Stimulated activated CD8-positive, alpha-beta memory T cell treated with anti-CD3 and anti-CD28 coated beads, Interleukin-12 subunit alpha, Interleukin-12 subunit beta, amount 100 ng/mL, for 4 hours (primary cell): ENCODE data around the gene ELMOD3.
"Not testable (repeated sequence)": the region's sequence is repeated elsewhere in the genome, so short reads cannot be mapped to it uniquely, and the experiment has no call there.

Experiments
- DNase-seq: peaks from one replicate; pipeline ENCODE4 v3.0.0-alpha.2; 2020; ENCODE audit warnings: low read depth

The ELMOD3 gene

DNA sequence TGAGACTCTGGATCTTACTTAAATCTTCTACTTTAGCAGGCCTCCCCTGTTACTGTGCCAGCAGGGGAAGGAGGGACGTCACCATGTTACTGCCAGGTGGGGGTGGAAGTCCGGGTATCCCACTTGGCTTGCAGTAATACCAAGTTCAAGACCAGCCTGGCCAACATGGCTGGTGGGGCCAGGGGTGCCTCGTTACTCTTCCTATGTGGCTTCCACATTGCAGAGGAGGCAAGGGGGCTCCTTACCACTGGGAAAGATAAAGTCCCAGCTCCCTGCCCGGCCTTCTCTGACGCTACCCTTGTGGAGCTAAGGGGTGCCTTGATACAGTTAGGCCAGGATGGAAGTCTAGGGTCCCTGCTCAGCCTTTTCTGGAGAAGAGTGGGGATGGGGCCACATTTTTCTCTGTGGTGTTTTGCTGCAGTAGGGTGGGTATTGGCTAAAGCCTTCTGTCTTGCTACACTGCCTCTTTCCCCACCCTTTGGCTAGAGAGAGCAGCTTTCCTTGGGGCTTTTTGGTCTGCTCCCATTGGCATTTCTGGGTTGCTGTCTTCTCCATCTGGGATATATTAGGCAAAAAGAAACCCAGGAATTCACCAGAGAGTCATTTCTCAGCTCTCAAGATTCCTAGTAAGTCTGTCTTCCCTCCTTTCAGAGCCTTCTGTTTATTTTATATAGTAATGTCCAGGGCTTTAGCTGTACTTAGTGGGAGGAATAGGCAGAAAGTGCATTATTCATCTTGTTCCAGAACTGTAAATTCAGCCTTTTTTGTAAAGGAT lies 21.9 kb downstream of the ELMOD3 start:
- no peak for DNase-seq

DNA sequence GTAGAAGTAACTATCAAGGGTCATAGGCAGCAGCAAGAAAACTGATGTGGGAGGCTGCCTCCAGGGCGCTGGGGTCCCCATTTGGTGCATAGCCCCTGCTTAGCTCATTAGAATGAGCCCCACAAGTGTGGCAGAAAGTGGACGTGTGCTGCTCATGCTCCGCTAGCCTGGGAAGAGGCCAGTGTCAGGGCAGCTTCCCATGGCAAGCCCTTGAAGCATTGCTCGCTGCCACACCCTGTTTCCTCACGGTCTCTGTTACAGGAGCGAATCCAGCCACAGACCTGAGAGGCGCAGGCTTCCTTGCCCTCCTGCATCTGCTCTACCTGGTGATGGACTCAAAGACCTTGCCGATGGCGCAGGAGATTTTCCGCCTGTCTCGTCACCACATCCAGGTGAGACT lies 22.5 kb downstream of the ELMOD3 start:
- DNase-seq = no peak

DNA sequence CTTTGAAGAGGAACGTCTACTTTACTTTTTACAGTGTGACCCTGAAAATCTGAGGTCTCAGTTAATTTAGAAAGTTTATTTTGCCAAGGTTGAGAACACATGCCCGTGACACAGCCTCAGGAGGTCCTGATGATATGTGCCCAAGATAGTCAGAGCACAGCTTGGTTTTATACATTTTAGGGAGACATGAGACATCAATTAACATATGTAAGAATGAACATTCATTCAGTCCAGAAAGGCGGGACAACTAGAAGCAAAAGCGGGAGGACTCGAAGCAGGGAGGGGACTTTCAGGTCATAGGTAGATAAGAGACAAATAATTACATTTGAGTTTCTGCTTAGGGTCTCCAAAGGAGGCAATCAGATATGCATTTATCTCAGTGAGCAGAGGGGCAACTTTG lies 23.7 kb downstream of the ELMOD3 start:
- no peak for DNase-seq

DNA sequence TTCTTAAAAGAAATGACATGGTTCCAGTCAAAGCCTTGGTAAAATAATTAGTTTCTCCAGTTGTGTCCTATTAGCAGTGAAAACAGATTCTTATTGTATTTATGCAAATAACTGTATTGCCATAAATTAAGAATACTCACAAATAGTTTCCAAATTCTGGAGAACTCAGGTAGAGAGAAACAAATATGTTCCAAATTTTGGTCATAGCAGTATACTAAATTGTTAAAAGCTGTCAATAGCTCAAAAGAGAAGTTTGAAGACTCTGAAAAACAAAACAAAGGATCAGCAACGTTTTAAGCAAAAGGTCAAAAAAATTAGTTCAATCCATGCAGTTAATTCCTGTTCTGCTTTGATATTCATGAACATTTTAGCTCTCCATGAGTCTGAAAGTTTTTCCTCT lies 25.5 kb downstream of the ELMOD3 start:
- DNase-seq = no peak

DNA sequence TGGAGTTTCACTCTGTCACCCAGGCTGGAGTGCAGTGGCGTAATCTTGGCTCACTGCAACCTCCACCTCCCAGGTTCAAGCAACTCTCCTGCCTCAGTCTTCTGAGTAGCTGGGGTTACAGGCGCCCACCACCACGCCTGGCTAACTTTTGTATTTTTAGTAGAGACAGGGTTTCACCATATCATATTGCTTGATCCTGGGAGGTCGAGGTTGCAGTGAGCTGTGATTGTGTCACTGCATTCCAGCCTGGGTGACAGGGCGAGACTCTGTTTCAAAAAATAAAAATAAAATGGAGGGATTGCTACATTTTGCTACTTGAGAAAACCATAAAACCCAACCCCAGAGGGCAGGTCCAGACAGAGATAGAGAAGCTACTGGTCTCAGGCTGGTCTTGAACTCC lies 28.6 kb downstream of the ELMOD3 start:
- not testable (repeated sequence) for DNase-seq

DNA sequence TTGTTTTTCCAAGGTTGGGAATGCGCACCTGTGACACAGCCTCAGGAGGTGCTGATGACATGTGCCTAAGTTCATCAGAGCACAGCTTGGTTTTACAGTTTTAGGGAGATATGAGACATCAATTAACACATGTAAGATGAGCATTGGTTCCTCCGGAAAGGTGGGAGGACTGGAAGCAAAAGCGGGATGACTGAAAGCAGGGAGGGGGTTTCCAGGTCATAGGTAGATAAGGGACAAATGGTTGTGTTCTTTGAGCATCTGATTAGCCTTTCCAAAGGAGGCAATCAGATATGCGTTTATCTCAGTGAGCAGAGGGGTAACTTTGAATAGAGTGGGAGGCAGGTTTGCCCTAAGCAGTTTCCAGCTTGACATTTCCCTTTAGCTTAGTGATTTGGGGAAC lies 29.3 kb downstream of the ELMOD3 start:
- no peak for DNase-seq

DNA sequence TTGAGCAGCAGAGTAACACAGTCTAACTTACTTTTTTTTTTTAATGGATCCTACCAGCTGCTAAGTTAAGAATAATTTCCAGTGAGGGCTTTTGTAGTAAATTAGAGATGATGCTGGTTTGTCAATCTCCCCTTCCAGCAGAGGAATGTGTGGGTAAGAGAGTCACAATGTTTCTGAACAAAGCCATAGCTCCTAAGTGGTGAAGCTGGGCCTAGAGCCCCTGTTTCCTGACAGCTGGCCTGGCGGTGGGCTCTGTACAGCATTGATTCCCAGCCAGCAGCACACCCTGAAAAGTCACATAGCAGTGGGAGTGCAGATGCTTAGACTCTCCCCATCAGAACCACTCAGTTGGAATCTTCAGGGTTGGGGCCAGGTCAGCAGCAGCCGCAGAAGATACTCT lies 31.2 kb downstream of the ELMOD3 start:
- DNase-seq = no peak

DNA sequence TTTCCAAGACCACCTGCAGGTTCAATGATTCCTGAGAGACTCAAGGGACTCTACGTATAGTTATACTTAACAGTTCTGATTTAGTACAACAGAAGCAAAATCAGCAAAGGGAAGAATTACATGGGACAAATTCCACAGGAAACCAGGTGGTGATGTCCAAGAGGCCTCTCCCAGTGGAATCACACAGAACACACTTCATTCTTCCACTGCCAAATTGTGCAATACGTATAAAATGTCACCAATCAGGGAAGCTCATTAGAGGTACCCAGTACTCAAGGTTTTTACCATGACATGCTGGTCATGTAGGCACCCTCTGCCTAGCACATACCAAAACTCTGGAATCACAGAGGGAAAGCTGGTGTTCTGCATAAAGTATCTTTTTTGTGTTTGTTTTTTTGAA lies 33.2 kb downstream of the ELMOD3 start:
- no peak for DNase-seq

DNA sequence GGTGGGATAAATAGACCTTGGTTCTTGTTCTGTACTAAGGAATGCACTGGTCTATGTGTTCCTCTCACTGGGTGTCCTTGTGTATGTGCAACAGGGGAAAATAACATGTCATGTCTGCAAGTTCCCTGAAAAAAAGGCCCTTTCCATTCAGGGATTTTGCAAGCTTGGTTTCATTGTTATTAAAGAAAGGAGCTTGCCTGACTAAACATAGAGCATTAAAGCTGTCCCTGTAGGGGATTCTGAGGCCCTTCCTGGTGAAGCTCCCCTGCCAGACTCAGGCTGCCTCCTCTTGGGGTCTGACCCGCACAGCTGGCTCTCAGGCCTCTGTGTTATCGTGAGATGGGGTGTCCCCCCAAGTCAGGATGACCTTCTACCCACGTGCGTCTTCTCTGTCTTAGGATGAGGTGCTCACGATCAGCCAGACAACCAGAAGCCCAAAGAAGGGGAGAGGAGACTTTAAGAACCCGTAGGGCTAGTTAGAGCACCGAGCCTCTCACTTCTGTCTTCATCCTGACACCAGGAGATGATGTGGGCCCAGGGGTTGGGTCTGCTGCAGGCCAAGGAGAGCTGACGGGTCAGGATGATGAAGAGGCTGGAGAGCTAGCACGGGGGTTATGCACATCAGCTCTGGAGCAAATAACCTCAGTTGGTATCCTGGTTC lies 34.4 kb downstream of the ELMOD3 start:
- DNase-seq = no peak

DNA sequence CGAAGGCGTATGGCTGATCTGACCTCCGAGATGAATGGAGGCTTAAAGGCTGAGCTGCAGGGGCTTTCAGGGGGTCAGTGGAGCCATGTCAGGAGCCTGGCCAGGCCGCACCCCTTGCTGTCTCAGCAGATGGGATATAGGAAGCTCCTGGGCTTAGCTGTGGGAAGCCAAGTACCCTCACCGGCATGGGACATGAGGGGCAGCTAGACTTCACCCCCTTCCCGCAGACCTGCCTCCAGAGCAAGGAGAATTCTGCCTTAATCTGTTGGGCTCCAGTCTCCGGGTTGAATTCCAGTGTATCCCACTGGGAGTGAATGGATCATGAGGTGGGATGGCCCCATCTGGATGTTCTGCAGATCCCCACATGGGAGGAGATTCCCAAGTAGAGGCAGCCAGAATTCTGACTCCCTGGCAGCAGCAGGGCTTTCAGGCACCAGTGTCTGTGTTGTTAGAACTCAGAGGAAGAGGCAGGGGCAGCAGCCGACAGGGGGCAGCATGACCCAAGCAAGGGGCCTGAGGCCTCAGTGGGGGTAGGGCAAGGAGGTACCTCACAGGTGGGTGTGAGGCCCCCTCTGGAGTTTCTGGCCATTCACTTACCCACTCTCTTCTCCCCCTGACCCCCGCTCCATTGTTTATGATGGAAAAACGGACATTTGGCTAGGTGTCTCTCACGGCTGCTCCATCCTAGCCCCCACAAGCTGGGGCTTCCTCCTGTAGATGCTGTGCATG lies 36.5 kb downstream of the ELMOD3 start:
- peak; percentile 49 for DNase-seq

DNA sequence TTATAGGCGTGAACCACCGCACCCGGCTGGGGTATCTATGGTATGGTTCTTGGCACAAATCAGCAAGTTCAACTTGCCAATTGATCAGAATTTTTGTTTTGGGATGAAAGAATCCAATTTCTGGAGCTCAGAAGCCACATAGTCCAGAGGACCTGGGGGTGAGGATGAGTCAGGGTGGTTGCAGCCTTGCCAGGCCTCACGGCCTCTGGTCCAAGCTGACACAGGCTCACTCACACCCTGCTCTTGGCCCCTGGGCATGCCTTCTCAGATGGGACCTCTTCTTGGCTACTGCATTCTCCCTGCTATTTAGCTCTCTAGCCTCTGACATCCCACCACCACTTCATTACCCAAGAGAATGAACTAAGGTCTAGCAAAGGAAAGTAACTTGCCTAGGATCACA lies 39.3 kb downstream of the ELMOD3 start:
- no peak for DNase-seq

DNA sequence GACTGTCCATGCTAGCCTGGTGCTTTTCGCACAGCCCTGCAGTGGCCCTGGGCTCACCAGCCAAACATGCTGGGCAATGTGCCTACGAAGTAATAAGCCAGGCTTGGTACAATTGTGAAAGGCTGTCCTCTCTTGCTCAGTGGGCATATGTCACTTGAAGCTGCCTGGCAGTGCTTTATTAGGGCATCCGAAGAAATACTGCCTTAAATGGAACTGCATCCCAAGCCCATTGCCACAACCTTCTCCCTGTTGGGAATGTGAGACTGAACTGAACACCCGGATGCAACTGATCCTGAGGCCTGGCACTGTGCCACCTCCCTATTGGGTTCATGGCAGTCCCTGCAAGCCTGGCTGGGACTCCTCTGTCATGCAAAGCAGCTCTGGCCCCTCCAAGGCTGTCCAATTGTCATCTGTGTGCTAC lies 39.7 kb downstream of the ELMOD3 start:
- no peak for DNase-seq

DNA sequence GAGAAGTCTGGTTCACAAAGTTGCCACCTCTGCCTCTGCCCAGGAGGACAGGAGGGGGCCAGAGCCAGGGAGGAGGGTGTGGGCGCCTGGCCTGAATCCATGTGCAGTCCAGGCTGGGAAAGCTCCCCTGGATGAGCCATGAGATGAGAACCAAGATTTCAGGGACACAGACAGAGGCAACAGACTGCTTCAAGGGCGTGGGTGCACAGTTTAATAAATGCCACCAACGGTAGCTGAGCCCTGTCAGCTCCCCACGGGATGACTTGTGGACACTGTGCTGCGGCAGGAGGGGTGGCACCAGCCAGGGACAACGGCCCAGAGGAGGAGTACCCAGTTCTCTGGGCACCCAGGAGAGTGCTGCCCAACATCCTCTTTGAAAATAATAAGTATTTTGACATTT lies 40.4 kb downstream of the ELMOD3 start:
- no peak for DNase-seq

DNA sequence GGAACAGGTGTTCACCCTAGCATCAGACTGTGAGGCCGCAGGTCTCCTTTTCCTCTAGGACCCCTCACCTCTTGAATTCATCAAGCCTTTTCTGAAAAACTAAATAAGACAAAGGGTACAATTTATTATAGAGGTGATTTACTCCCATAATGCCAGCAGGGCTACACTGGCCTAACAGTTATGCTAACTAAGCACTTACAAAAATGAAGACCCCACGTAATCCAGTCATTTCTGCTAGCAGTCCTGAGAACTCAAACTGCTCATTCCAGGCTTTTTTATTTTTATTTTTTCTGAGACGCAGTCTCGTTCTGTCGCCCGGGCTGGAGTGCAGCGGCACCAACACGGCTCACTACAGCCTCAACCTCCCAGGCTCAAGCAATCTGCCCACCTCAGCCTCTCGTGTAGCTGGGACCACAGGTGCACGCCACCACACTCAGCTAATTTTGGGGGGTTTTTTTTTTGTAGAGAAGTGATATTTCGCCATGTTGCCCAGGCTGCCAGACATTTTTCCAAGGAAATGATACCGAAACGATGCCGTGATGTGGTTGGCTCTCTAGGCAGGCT lies 41.4 kb downstream of the ELMOD3 start:
- DNase-seq = no peak

DNA sequence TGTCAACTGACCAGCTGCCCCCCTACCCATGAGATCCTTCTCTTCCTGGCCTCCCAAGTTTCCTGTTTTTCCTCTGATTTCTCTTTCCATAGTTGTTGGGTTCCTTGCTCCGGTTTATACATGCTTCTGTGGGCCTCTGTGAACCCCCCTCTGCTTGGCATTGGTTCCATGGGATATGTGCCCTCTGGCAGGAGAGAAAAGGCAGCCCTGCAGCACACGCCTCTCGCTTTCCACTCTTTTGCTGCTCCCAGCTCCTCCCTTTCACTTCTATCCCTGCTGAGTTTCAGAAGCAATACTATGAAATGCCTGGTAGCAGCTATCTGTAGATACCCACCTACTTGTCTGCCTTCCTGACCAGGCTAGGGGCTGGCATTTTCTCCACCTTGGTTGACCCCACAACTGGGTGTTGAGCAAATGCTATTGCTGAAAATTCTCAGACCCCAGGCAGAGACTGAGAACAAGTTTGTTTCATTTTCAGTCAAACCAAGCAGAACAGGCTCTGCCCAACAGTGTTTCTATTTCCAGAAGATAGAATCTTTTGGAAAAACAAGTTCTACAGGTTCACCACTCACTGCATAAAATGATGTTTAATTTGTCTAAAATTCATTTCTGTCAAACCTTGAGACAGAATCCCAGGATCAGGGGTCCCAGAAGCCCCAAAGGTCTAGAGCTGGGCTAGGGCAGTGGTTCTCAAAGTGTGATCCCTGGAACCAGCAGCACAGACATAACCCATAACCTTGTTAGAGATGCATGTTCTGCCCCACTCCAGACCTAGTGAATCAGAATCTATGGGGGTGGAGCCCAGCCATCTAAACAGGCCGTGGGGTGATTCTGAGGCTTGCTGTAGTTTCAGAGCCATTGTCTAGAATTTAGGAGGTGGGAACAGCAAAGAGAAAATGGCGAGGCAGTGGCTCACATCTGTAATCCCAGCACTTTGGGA lies 42.2 kb downstream of the ELMOD3 start:
- DNase-seq = no peak

DNA sequence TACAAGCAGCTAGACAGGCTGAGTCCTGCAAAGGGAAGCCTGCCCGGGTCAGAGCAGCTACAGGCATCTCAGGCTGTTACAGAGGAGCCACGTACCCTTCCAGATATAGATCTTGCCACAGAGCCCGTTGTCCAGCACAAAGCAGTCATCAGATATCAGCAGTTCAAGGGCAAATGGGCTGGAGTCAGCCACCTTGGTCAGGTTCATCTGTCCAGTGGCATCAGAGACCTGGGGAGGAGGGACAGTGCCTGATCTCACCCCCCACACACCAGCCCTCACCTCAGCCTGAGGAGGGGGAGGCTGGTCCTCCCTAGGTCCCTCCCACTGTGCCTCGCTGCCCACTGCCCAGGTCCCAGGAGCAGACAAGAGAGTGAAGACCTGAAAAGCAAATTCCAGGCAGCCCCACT lies 43.4 kb downstream of the ELMOD3 start:
- DNase-seq = no peak

DNA sequence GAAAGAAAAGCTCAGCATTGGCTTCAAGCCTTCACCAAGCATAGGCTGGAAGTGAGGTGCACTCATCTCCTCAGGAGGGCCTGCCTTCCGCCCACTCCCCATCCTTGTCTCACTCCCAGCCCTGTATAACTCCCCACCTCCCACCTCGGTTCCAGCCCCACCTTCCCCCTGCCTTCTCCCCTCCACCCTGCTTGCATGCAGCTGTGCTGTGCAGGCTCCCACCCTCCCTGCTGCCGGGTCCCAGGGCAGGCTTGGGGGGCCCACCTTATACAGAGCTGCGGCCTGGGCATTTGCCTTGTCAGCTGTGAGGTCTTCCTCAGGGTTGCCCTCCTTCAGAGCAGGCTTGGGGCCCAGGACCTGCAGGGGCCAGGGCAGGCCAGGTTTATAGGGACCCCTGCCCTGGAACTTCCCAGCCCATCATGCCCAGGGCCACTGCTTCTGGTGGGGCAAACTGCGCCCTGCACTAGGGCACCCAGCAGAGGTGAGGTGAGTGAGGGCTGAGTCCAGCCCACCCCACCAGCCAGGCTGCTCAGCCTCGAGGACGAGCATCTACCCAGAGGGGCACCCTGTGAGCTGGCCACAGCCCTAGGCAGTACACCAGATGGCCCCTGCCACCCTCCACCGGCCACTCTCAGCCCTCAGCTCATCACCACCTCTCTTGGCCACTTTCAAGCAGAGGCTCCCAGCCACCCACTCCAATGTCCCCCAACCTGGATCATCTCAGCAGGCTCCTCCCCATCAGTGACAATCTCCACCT lies 44.0 kb downstream of the ELMOD3 start:
- no peak for DNase-seq

DNA sequence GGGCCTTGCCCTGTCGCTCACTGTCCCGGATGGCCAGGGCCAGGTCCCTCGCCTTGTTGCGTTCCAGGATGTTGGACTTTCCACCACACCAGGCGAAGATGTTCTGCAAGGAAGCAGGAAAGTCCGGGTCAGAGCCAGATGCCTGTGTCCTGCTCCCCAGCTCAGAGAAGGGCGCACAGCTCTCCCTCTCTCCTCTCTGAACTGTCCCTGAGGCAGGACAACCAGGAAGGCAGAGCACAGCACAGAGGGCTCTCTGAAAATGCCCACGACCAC lies 44.5 kb downstream of the ELMOD3 start:
- DNase-seq = no peak

DNA sequence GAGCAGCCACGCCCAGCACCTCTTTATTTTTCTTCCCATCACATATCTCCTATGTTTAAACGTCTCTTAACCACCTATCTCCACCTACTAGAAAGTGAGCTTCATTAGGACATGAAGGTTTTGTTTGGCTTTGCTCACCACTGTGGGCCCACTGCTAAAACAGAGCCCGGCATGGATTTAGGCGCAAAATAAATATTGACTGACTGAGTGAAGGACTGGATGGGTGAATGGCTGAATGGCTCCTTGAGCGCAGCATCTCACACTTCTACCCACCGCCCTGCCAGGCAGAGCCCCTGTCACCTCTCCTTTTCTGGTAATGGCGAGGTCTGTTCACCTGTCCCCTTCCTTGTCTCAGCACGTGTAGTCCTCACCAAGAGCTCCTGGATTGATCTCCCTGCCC lies 45.5 kb downstream of the ELMOD3 start:
- no peak for DNase-seq

DNA sequence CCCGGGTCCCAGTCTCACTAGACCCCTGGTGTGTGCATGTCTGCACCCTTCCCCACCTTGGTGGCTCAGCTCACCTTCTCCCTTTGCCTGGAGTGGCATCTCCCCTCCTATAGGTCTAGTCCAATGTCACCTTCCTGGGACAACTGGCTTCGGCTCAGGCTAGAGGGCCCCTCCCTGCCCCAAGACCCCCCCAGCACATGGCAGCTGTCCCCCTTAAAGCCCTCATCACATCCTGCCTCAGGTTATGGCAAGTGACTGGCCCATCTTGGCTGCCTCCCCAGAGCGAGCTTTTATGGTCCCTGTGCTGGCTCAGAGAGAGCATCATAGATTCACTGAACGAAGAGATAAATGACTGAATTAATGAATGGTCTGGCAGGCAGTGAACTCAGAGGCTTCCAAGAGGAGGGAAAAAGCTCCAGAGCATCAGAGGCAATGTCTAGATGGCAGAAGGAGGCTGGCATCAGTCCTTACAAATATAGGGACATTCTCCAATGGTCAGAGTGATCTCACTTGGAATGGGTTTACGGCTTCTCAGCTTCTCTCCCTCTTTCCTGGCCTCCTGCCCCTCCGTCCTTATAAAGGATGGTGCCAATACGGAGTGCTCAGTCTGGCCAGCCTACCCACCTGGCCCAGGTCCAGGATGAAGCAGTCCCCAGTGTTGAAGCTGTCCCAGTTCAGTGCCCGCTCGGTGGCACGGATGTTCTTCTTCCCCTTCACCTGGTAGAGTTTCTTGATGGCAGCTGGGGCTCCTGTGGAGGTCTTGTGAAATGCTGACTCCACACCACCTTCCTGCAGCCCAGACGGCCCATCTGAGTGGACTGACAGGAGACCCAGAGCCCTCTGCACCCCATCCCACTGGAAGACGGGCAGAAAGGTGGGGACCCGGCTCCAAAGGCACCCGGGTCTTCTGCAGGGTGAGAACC lies 46.2 kb downstream of the ELMOD3 start:
- DNase-seq = no peak
